CD14-positive monocyte (primary cell): ENCODE data around the gene DNAJC16. TPM values are rescaled to one million over a fixed set of nuclear protein-coding genes. Genes with fewer than 3 reads are reported as not detected.
A peak's percentile ranks its signal among the peaks of the same experiment; 100 is the strongest.

Experiments used
- DNase-seq, 3 donors: peaks; one replicate each; pipeline ENCODE4 v3.0.0-alpha.2; 2011 to 2022
- H2AFZ ChIP-seq: 2 replicates; pipeline ENCODE4 v1.6.0; 2012; ENCODE audit warnings: mild to moderate bottlenecking, low read depth, low read length, inconsistent platforms; ENCODE audit not compliant: insufficient read depth, poor library complexity, severe bottlenecking
- H3K27ac ChIP-seq, 2 donors: 1 replicate in 1 of 2; 2 replicates in 1 of 2; pipeline ENCODE4 v1.5.1; 2012 to 2013; ENCODE audit warnings: low read length in 2 of 2, control low read depth in 1 of 2, inconsistent platforms in 1 of 2, low read depth in 1 of 2, mild to moderate bottlenecking in 1 of 2
- H3K27me3 ChIP-seq, 2 donors: one replicate each; pipeline versions ENCODE4 v1.6.0 to v1.6.1; 2011 to 2013; ENCODE audit warnings: low read length in 2 of 2; ENCODE audit not compliant: control insufficient read depth in 2 of 2, insufficient read depth in 2 of 2
- H3K36me3 ChIP-seq, 2 donors: replicated peaks in 1 of 2; 1 replicate in 1 of 2; 2 replicates in 1 of 2; pipeline versions ENCODE4 v1.5.1 to v1.6.1; 2012 to 2013; ENCODE audit warnings: low read length in 2 of 2, control low read depth in 1 of 2, inconsistent platforms in 1 of 2, mild to moderate bottlenecking in 1 of 2; ENCODE audit not compliant: insufficient read depth in 2 of 2, control insufficient read depth in 1 of 2
- H3K4me1 ChIP-seq, 2 donors: 1 replicate in 1 of 2; 2 replicates in 1 of 2; pipeline versions ENCODE4 v1.5.1 to v1.6.1; 2012 to 2013; ENCODE audit warnings: low read length in 2 of 2, control low read depth in 1 of 2, inconsistent platforms in 1 of 2, mild to moderate bottlenecking in 1 of 2, moderate library complexity in 1 of 2; ENCODE audit not compliant: insufficient read depth in 2 of 2, control insufficient read depth in 1 of 2
- H3K4me2 ChIP-seq: replicated peaks from 2 replicates; pipeline ENCODE3; 2012; ENCODE audit warnings: low read length, moderate library complexity, mild to moderate bottlenecking; ENCODE audit not compliant: poor library complexity, severe bottlenecking; ENCODE audit errors: extremely low read depth
- H3K4me3 ChIP-seq, 3 experiments: fragments of 200-600 bp in 1 of 3; sonication (generic) in 1 of 3; replicated peaks in 1 of 3; 1 replicate in 2 of 3; 2 replicates in 1 of 3; pipeline ENCODE4 v1.5.1; 2011 to 2013; ENCODE audit warnings: low read length in 3 of 3, mild to moderate bottlenecking in 3 of 3, control low read depth in 2 of 3, low read depth in 2 of 3, inconsistent platforms in 1 of 3, moderate library complexity in 1 of 3
- H3K79me2 ChIP-seq: 2 replicates; pipeline ENCODE4 v1.6.0; 2012; ENCODE audit warnings: mild to moderate bottlenecking, control low read depth, inconsistent platforms, low read length, moderate library complexity; ENCODE audit not compliant: insufficient read depth
- H3K9ac ChIP-seq: 2 replicates; pipeline ENCODE4 v1.6.0; 2017; ENCODE audit warnings: low read length, mild to moderate bottlenecking; ENCODE audit not compliant: insufficient read depth, poor library complexity, severe bottlenecking
- H3K9me3 ChIP-seq, 2 donors: replicated peaks in 1 of 2; 1 replicate in 1 of 2; 2 replicates in 1 of 2; pipeline versions ENCODE4 v1.5.1 to v1.6.1; 2012 to 2013; ENCODE audit warnings: low read length in 2 of 2, control low read depth in 1 of 2; ENCODE audit not compliant: control insufficient read depth in 1 of 2, insufficient read depth in 1 of 2
- H4K20me1 ChIP-seq: 2 replicates; pipeline ENCODE4 v1.6.0; 2012; ENCODE audit warnings: mild to moderate bottlenecking, low read length, control low read depth, moderate library complexity; ENCODE audit not compliant: insufficient read depth
- H3K27ac Mint-ChIP-seq, 7 donors: one replicate each; pipeline ENCODE4 v1.8.0; 2020; ENCODE audit warnings: mild to moderate bottlenecking in 7 of 7, mixed read lengths in 7 of 7, moderate library complexity in 6 of 7, inconsistent platforms in 2 of 7
- H3K27me3 Mint-ChIP-seq, 3 donors: one replicate each; pipeline ENCODE4 v1.8.0; 2021 to 2022; ENCODE audit warnings: low read depth in 3 of 3, mild to moderate bottlenecking in 3 of 3, mixed read lengths in 3 of 3, moderate library complexity in 3 of 3, inconsistent platforms in 1 of 3
- H3K36me3 Mint-ChIP-seq, 2 donors: one replicate each; pipeline ENCODE4 v1.8.0; 2020; ENCODE audit warnings: mixed read lengths in 2 of 2, inconsistent platforms in 1 of 2, mild to moderate bottlenecking in 1 of 2
- H3K4me1 Mint-ChIP-seq: one replicate; pipeline ENCODE4 v1.8.0; 2020; ENCODE audit warnings: mild to moderate bottlenecking, mixed read lengths
- H3K4me3 Mint-ChIP-seq, 2 donors: one replicate each; pipeline ENCODE4 v1.8.0; 2020; ENCODE audit warnings: mild to moderate bottlenecking in 2 of 2, mixed read lengths in 2 of 2, moderate library complexity in 1 of 2
- H3K9me3 Mint-ChIP-seq, 7 donors: one replicate each; pipeline ENCODE4 v1.8.0; 2020 to 2022; ENCODE audit warnings: mixed read lengths in 7 of 7, mild to moderate bottlenecking in 6 of 7, moderate library complexity in 6 of 7, inconsistent platforms in 2 of 7
- CTCF ChIP-seq: fragments of 200-600 bp; IDR thresholded peaks from one replicate; pipeline ENCODE4 v1.8.0; 2022; ENCODE audit warnings: antibody characterized with exemption, mild to moderate bottlenecking
- WGBS: methylation state at CpG from one replicate; pipeline ENCODE4 v1.1.5; 2013; ENCODE audit warnings: missing lambda C conversion rate; ENCODE audit not compliant: insufficient coverage; 5-methylcytosine and 5-hydroxymethylcytosine counted together
- intact Hi-C, 2 donors: fragments of 100-400 bp; cut with micrococcal nuclease; formaldehyde crosslinking; loops; one replicate each; pipeline versions ENCODE4 v1.15.0 to v1.15.1; 2023
- polyA plus RNA-seq, 3 donors: library from polyadenylated mRNA; depleted of rRNA in 1 of 3; unstranded in 2 of 3; stranded (reverse) in 1 of 3; fragments of 300-500 nt in 2 of 3; fragments of >200 nt in 1 of 3; fragmentation: Illumina TruSeq in 2 of 3; gene quantifications; 1 replicate in 2 of 3; 2 replicates in 1 of 3; pipeline ENCODE4 v1.2.3, GENCODE V29; 2012 to 2021

Gene DNAJC16
- polyA plus RNA-seq, 3 donors, result 5.4 to 7.8 (median 6.3) TPM

GRCh38 chr1:15507278-15507677, 19.4 kb upstream of the DNAJC16 start:
- H3K4me3 ChIP-seq, result no peak overlapping the region
- H3K9ac ChIP-seq, result no peak overlapping the region
- no peak overlapping the region for H2AFZ ChIP-seq
- WGBS, result 100% methylated on average over 2 of the region's 5 CpGs
- H3K27me3 Mint-ChIP-seq, result peaks cover 0 to 4% (median 0%) of the 10 kb centered on the region in 3 donors
- TF ChIP-seq CTCF, result no peak
- no peaks in the 10 kb centered on the region for H3K4me1 ChIP-seq
- intact Hi-C loops, result loop anchor here in 1 of 2 donors (10.0 kb wide), 1 partner anchor 182 kb away; no protein-coding TSS in a partner anchor
- H3K4me3 Mint-ChIP-seq, result no peak overlapping the region
- peaks cover 43 to 70% of the 10 kb centered on the region in 2 donors for H3K36me3 ChIP-seq
- peaks cover 9% of the 10 kb centered on the region for H4K20me1 ChIP-seq
- no peaks in the 10 kb centered on the region for H3K4me1 Mint-ChIP-seq
- H3K9me3 Mint-ChIP-seq, result no peaks in the 10 kb centered on the region
- H3K9me3 ChIP-seq, result no peaks in the 10 kb centered on the region
- H3K27ac ChIP-seq, result no peak overlapping the region
- no peaks in the 10 kb centered on the region for H3K79me2 ChIP-seq
- H3K27ac Mint-ChIP-seq, result peak overlapping the region in 1 of 7 donors; percentile 40
- H3K36me3 Mint-ChIP-seq, result peaks cover 48 to 73% of the 10 kb centered on the region in 2 donors
- no peak overlapping the region for H3K4me2 ChIP-seq
- no peaks in the 10 kb centered on the region for H3K27me3 ChIP-seq
- DNase-seq, result no peak

DNA sequence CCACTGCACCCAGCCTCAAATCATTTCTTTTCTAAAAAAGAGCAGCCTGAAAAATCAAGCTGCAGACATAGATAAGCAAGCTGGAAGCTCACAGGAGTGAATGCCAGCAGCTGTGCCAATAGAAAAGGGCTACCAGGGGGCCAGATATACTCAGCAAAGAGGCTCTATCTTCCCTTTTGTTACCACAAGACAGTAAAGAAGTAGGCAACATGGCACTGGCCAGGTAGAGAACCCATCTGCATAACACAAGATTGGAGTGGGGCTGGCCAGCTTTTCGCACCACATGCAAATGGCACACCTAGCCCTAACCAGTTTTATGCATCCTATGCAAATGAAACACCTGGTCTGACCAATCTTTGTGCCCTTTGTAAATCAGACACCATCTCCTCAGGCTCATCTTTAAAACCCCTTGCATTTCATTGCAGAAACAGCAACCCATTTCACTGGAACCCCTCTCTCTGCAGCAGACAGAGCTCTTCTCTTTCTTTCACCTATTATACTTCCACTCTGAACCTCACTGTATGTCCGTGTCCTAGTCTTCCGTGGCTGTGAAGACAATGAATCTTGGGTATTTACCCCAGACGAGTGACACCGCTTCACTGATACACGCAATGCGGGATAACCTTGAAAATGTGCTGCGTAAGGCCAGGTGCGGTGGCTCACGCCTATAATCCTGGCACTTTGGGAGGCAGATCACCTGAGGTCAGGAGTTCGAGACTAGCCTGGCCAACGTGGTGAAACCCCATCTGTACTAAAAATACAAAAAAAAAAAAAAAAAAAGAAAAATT, 17.8 kb upstream of the DNAJC16 start:
- Histone ChIP-seq H3K27me3 (no peaks in the 10 kb centered on the region), H3K9me3 (no peaks in the 10 kb centered on the region), H2AFZ (no peak overlapping the region), H3K4me3 (no peak overlapping the region), H3K27ac (no peak overlapping the region), H4K20me1 (peaks cover 9% of the 10 kb centered on the region), H3K4me2 (no peak overlapping the region), H3K9ac (no peak overlapping the region), H3K4me1 (no peaks in the 10 kb centered on the region), H3K36me3 (peaks cover 40 to 65% of the 10 kb centered on the region in 2 donors), H3K79me2 (no peaks in the 10 kb centered on the region)
- no peak for TF ChIP-seq CTCF
- no peaks in the 10 kb centered on the region for H3K9me3 Mint-ChIP-seq
- DNase-seq, result no peak
- WGBS, result 97% methylated on average over 9 of the region's 12 CpGs
- intact Hi-C loops, result loop anchor here in 1 of 2 donors (10.0 kb wide), 1 partner anchor 184 kb away; no protein-coding TSS in a partner anchor
- H3K27me3 Mint-ChIP-seq, result peaks cover 0 to 4% (median 0%) of the 10 kb centered on the region in 3 donors
- no peak overlapping the region for H3K27ac Mint-ChIP-seq
- H3K4me1 Mint-ChIP-seq, result no peaks in the 10 kb centered on the region
- H3K4me3 Mint-ChIP-seq, result no peak overlapping the region
- H3K36me3 Mint-ChIP-seq, result peaks cover 52 to 72% of the 10 kb centered on the region in 2 donors
